Karpas-422 (cell line): ENCODE data around the gene AGPAT4. TPM values are rescaled to one million over a fixed set of nuclear protein-coding genes. Genes with fewer than 3 reads are reported as not detected.

Experiments used
- DNase-seq: peaks from one replicate; pipeline ENCODE4 v3.0.0-alpha.2; 2015
- H2AFZ ChIP-seq: fragments of 200-600 bp; sonication (generic); 2 replicates; pipeline ENCODE4 v1.6.1; 2014; ENCODE audit warnings: antibody characterized with exemption, low read length, mixed read lengths
- H3K27ac ChIP-seq: fragments of 200-600 bp; sonication (generic); 2 replicates; pipeline ENCODE4 v1.5.1; 2014; ENCODE audit warnings: mild to moderate bottlenecking, low read length, moderate library complexity
- H3K27me3 ChIP-seq: fragments of 200-600 bp; sonication (generic); 2 replicates; pipeline ENCODE4 v1.6.1; 2014; ENCODE audit warnings: low read length, mixed read lengths
- H3K36me3 ChIP-seq: fragments of 200-600 bp; sonication (generic); 2 replicates; pipeline ENCODE4 v1.6.1; 2014; ENCODE audit warnings: low read length, mixed read lengths; ENCODE audit not compliant: insufficient read depth
- H3K4me1 ChIP-seq: fragments of 200-600 bp; sonication (generic); 2 replicates; pipeline ENCODE4 v1.6.1; 2014; ENCODE audit warnings: mild to moderate bottlenecking, low read length, mixed read lengths
- H3K4me2 ChIP-seq: fragments of 200-600 bp; sonication (generic); 2 replicates; pipeline ENCODE4 v1.6.1; 2014; ENCODE audit warnings: low read length, low read depth, mild to moderate bottlenecking; ENCODE audit not compliant: poor library complexity, severe bottlenecking
- H3K4me3 ChIP-seq: fragments of 200-600 bp; sonication (generic); 2 replicates; pipeline ENCODE4 v1.5.1; 2014; ENCODE audit warnings: mild to moderate bottlenecking, antibody characterized with exemption, low read length, mixed read lengths
- H3K79me2 ChIP-seq: fragments of 200-600 bp; sonication (generic); 2 replicates; pipeline ENCODE4 v1.6.1; 2014; ENCODE audit warnings: mild to moderate bottlenecking, low read length, mixed read lengths
- H3K9ac ChIP-seq: fragments of 200-600 bp; sonication (generic); 2 replicates; pipeline ENCODE4 v1.6.0; 2014; ENCODE audit warnings: low read length
- H3K9me2 ChIP-seq: fragments of 200-600 bp; sonication (generic), shearing (Covaris generic); replicated peaks from 2 replicates; pipeline ENCODE4 v1.6.0; 2014; ENCODE audit warnings: mild to moderate bottlenecking, low read length, moderate library complexity; ENCODE audit not compliant: insufficient read depth
- H3K9me3 ChIP-seq: fragments of 300-700, 200-600 bp; sonication (generic); 2 replicates; pipeline ENCODE4 v1.6.1; 2014; ENCODE audit warnings: low read length, mixed read lengths
- H4K20me1 ChIP-seq: fragments of 200-600 bp; sonication (generic); 2 replicates; pipeline ENCODE4 v1.6.1; 2014; ENCODE audit warnings: mild to moderate bottlenecking, antibody characterized with exemption, low read length, low read depth; ENCODE audit not compliant: insufficient read depth
- total RNA-seq: library from RNA; depleted of rRNA; stranded (reverse); fragments of >200 nt; shearing (Covaris generic); gene quantifications from 2 replicates; pipeline ENCODE4 v1.2.3, GENCODE V29; 2014; ENCODE audit warnings: low replicate concordance

The AGPAT4 gene
- total RNA-seq, 1 experiment from 2014 or later: 6.2 TPM

GRCh38 chr6:161141173-161141572 is 132.7 kb downstream of the AGPAT4 start:
- H3K9ac ChIP-seq: no peak overlapping the region
- H3K9me2 ChIP-seq: no peaks in the 10 kb centered on the region
- H3K79me2 ChIP-seq: no peaks in the 10 kb centered on the region
- H3K4me3 ChIP-seq: no peak overlapping the region
- peaks cover 16% of the 10 kb centered on the region for H3K4me1 ChIP-seq
- H3K36me3 ChIP-seq: no peaks in the 10 kb centered on the region
- no peak for DNase-seq
- H3K27me3 ChIP-seq: no peaks in the 10 kb centered on the region
- no peaks in the 10 kb centered on the region for H4K20me1 ChIP-seq
- H3K9me3 ChIP-seq: no peaks in the 10 kb centered on the region
- H3K27ac ChIP-seq: no peak overlapping the region
- H3K4me2 ChIP-seq: no peak overlapping the region
- no peak overlapping the region for H2AFZ ChIP-seq

- H3K36me3 ChIP-seq: no peaks in the 10 kb centered on the region
- no peak overlapping the region for H3K9ac ChIP-seq
- H3K9me2 ChIP-seq: no peaks in the 10 kb centered on the region
- peaks cover 22% of the 10 kb centered on the region for H3K4me1 ChIP-seq
- H3K4me2 ChIP-seq: no peak overlapping the region
- H4K20me1 ChIP-seq: no peaks in the 10 kb centered on the region
- H3K27me3 ChIP-seq: no peaks in the 10 kb centered on the region
- no peaks in the 10 kb centered on the region for H3K79me2 ChIP-seq
- no peak for DNase-seq
- no peak overlapping the region for H2AFZ ChIP-seq
- no peak overlapping the region for H3K27ac ChIP-seq
- H3K9me3 ChIP-seq: no peaks in the 10 kb centered on the region
- no peak overlapping the region for H3K4me3 ChIP-seq
Observed at GRCh38 chr6:161140554-161140875, 133.3 kb downstream of the AGPAT4 start.

- peaks cover 28% of the 10 kb centered on the region for H3K4me1 ChIP-seq
- H3K4me2 ChIP-seq: no peak overlapping the region
- no peaks in the 10 kb centered on the region for H3K27me3 ChIP-seq
- no peaks in the 10 kb centered on the region for H4K20me1 ChIP-seq
- H3K4me3 ChIP-seq: no peak overlapping the region
- H3K9me3 ChIP-seq: no peaks in the 10 kb centered on the region
- H2AFZ ChIP-seq: no peak overlapping the region
- H3K36me3 ChIP-seq: no peaks in the 10 kb centered on the region
- no peaks in the 10 kb centered on the region for H3K9me2 ChIP-seq
- H3K79me2 ChIP-seq: no peaks in the 10 kb centered on the region
- no peak overlapping the region for H3K27ac ChIP-seq
- no peak overlapping the region for H3K9ac ChIP-seq
- DNase-seq: peak; percentile 51
Observed at GRCh38 chr6:161139766-161140553, 133.9 kb downstream of the AGPAT4 start.

- no peak overlapping the region for H3K9ac ChIP-seq
- no peak overlapping the region for H3K4me3 ChIP-seq
- no peaks in the 10 kb centered on the region for H3K36me3 ChIP-seq
- H3K27ac ChIP-seq: no peak overlapping the region
- H3K79me2 ChIP-seq: no peaks in the 10 kb centered on the region
- no peaks in the 10 kb centered on the region for H3K9me3 ChIP-seq
- H3K4me1 ChIP-seq: peaks cover 34% of the 10 kb centered on the region
- no peak for DNase-seq
- H3K27me3 ChIP-seq: no peaks in the 10 kb centered on the region
- no peak overlapping the region for H2AFZ ChIP-seq
- H3K9me2 ChIP-seq: no peaks in the 10 kb centered on the region
- no peaks in the 10 kb centered on the region for H4K20me1 ChIP-seq
- H3K4me2 ChIP-seq: no peak overlapping the region
Observed at GRCh38 chr6:161139304-161139765, 134.5 kb downstream of the AGPAT4 start.

GRCh38 chr6:161138543-161139303 is 135.1 kb downstream of the AGPAT4 start:
- no peak for DNase-seq
- H3K4me2 ChIP-seq: no peak overlapping the region
- H3K9me2 ChIP-seq: no peaks in the 10 kb centered on the region
- peaks cover 35% of the 10 kb centered on the region for H3K4me1 ChIP-seq
- H3K27me3 ChIP-seq: no peaks in the 10 kb centered on the region
- no peak overlapping the region for H3K9ac ChIP-seq
- H4K20me1 ChIP-seq: no peaks in the 10 kb centered on the region
- no peak overlapping the region for H2AFZ ChIP-seq
- no peaks in the 10 kb centered on the region for H3K9me3 ChIP-seq
- no peak overlapping the region for H3K4me3 ChIP-seq
- no peaks in the 10 kb centered on the region for H3K36me3 ChIP-seq
- no peaks in the 10 kb centered on the region for H3K79me2 ChIP-seq
- no peak overlapping the region for H3K27ac ChIP-seq

- no peaks in the 10 kb centered on the region for H3K27me3 ChIP-seq
- H3K9me2 ChIP-seq: no peaks in the 10 kb centered on the region
- no peak for DNase-seq
- peaks cover 35% of the 10 kb centered on the region for H3K4me1 ChIP-seq
- no peak overlapping the region for H2AFZ ChIP-seq
- H3K27ac ChIP-seq: no peak overlapping the region
- no peaks in the 10 kb centered on the region for H3K79me2 ChIP-seq
- H3K36me3 ChIP-seq: no peaks in the 10 kb centered on the region
- H3K4me2 ChIP-seq: no peak overlapping the region
- no peaks in the 10 kb centered on the region for H4K20me1 ChIP-seq
- no peaks in the 10 kb centered on the region for H3K9me3 ChIP-seq
- no peak overlapping the region for H3K9ac ChIP-seq
- H3K4me3 ChIP-seq: no peak overlapping the region
Observed at GRCh38 chr6:161137839-161138542, 135.9 kb downstream of the AGPAT4 start.

GRCh38 chr6:161137320-161137719 is 136.5 kb downstream of the AGPAT4 start:
- Histone ChIP-seq H4K20me1 (no peaks in the 10 kb centered on the region), H3K9me3 (no peaks in the 10 kb centered on the region), H3K4me2 (no peak overlapping the region), H3K9ac (no peak overlapping the region), H3K27ac (no peak overlapping the region), H3K4me1 (peaks cover 35% of the 10 kb centered on the region), H3K79me2 (no peaks in the 10 kb centered on the region), H2AFZ (no peak overlapping the region), H3K27me3 (no peaks in the 10 kb centered on the region), H3K9me2 (no peaks in the 10 kb centered on the region), H3K36me3 (no peaks in the 10 kb centered on the region), H3K4me3 (no peak overlapping the region)
- DNase-seq: no peak

- Histone ChIP-seq H3K27me3 (no peaks in the 10 kb centered on the region), H4K20me1 (no peaks in the 10 kb centered on the region), H3K36me3 (no peaks in the 10 kb centered on the region), H3K9me3 (no peaks in the 10 kb centered on the region), H3K4me1 (peaks cover 37% of the 10 kb centered on the region), H3K9ac (no peak overlapping the region), H3K79me2 (no peaks in the 10 kb centered on the region), H3K4me3 (no peak overlapping the region), H3K27ac (peak overlapping the region; percentile 74), H3K9me2 (no peaks in the 10 kb centered on the region), H2AFZ (no peak overlapping the region), H3K4me2 (no peak overlapping the region)
- DNase-seq: no peak
Observed at GRCh38 chr6:161136655-161137054, 137.2 kb downstream of the AGPAT4 start.
